ENCODE measurements around the gene RNF208. TPM values are rescaled to one million over a fixed set of nuclear protein-coding genes. Genes with fewer than 3 reads are reported as not detected.
A peak's percentile ranks its signal among the peaks of the same experiment; 100 is the strongest.

Gene RNF208
- total RNA-seq, 1 experiment from 2014 or later = 38.0 TPM

DNA sequence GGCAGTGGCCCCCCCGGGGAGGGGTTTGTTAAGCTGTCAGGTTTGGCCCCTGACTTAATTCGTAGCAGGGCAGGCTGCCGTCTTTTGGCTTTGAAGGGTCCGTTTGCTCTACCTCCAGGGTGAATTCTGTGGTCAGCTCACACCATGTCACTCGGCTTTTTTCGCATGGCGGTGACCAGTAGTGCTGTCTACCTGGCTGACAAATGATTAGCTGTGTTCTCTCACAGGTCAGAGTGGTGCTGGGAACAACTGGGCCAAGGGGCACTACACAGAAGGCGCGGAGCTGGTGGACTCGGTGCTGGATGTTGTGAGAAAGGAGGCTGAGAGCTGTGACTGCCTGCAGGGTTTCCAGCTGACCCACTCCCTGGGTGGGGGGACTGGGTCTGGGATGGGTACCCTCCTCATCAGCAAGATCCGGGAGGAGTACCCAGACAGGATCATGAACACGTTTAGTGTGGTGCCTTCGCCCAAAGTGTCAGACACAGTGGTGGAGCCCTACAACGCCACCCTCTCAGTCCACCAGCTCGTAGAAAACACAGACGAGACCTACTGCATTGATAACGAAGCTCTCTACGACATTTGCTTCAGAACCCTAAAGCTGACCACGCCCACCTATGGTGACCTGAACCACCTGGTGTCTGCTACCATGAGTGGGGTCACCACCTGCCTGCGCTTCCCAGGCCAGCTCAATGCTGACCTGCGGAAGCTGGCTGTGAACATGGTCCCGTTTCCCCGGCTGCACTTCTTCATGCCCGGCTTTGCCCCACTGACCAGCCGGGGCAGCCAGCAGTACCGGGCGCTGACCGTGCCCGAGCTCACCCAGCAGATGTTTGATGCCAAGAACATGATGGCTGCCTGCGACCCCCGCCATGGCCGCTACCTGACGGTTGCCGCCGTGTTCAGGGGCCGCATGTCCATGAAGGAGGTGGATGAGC is 20.5 kb upstream of the RNF208 start:
- DNase-seq = no peak
- H3K4me3 ChIP-seq = peak overlapping the region; percentile 97
- peak overlapping the region; percentile 99 for H3K4me2 ChIP-seq
- CTCF ChIA-PET = interaction anchor here (0.6 kb wide), 1 partner anchor 113 kb away, joined by 4 read pairs; no protein-coding TSS in a partner anchor
- intact Hi-C loops (cut with micrococcal nuclease; ENCODE audit: unreplicated experiment) = loop anchor here (1.0 to 5.0 kb wide), 3 partner anchors 20 to 450 kb away; partner anchors contain the start of genes RNF208 and TMEM141
- POLR2A ChIA-PET (ENCODE audit: unreplicated experiment) = interaction anchor here (0.6 to 1.0 kb wide), 2 partner anchors 12 to 34 kb away, joined by 4 to 7 read pairs; partner anchors contain the start of gene TOR4A
- no peaks in the 10 kb centered on the region for H3K9me2 ChIP-seq (ENCODE audit: insufficient read depth)
- peaks cover 48% of the 10 kb centered on the region for H3K79me2 ChIP-seq (ENCODE audit: low read depth)
- peaks cover 29% of the 10 kb centered on the region for H4K20me1 ChIP-seq (ENCODE audit: insufficient read depth)
- H3K36me3 ChIP-seq (ENCODE audit: low read depth) = peaks cover 21% of the 10 kb centered on the region; the same call in 1 of the 2 replicates
- H3K27ac ChIP-seq = peak overlapping the region; percentile 46
- no peaks in the 10 kb centered on the region for H3K9me3 ChIP-seq (ENCODE audit: insufficient read depth, low read depth)
- BruUV-seq (replicated peaks) = TSS peak; percentile 56
- no peak overlapping the region for H2AFZ ChIP-seq
- H3F3A ChIP-seq (ENCODE audit: insufficient read depth, low read depth) = peaks cover 40% of the 10 kb centered on the region
- TF ChIP-seq CTCF (conservative IDR thresholded peaks at IDR 0.05) (no peak), EZH2 (IDR thresholded peaks at IDR 0.05; ENCODE audit: low read depth) (no peak)
- H3K4me1 ChIP-seq (replicated peaks; ENCODE audit: insufficient read depth) = peaks cover 34% of the 10 kb centered on the region
- no peaks in the 10 kb centered on the region for H3K27me3 ChIP-seq (ENCODE audit: insufficient read depth, low read depth)

- ChIA-PET CTCF (interaction anchor here (0.6 to 0.7 kb wide), 2 partner anchors 43 to 112 kb away, joined by 3 to 4 read pairs; no protein-coding TSS in a partner anchor), POLR2A (ENCODE audit: unreplicated experiment) (interaction anchor here (0.5 to 1.8 kb wide), 5 partner anchors 13 to 169 kb away, joined by 4 to 19 read pairs (median 7); partner anchors contain the start of gene NELFB)
- H3K4me1 ChIP-seq (replicated peaks; ENCODE audit: insufficient read depth) = peaks cover 38% of the 10 kb centered on the region
- peak overlapping the region; percentile 73 for H3K27ac ChIP-seq
- H3K4me2 ChIP-seq = peak overlapping the region; percentile 99
- TF ChIP-seq CTCF (conservative IDR thresholded peaks at IDR 0.05) (no peak), EZH2 (IDR thresholded peaks at IDR 0.05; ENCODE audit: low read depth) (no peak)
- H3K79me2 ChIP-seq (ENCODE audit: low read depth) = peaks cover 56% of the 10 kb centered on the region
- peaks cover 29% of the 10 kb centered on the region for H4K20me1 ChIP-seq (ENCODE audit: insufficient read depth)
- peaks cover 40% of the 10 kb centered on the region for H3F3A ChIP-seq (ENCODE audit: insufficient read depth, low read depth)
- H3K9me3 ChIP-seq (ENCODE audit: insufficient read depth, low read depth) = no peaks in the 10 kb centered on the region
- no peaks in the 10 kb centered on the region for H3K9me2 ChIP-seq (ENCODE audit: insufficient read depth)
- DNase-seq = peak; percentile 46 to 67
- intact Hi-C loops (cut with micrococcal nuclease; ENCODE audit: unreplicated experiment) = loop anchor here (2.0 to 5.0 kb wide), 3 partner anchors 35 to 449 kb away; partner anchors contain the start of genes TMEM141 and TOR4A
- no peak overlapping the region for H2AFZ ChIP-seq
- H3K27me3 ChIP-seq (ENCODE audit: insufficient read depth, low read depth) = no peaks in the 10 kb centered on the region
- H3K36me3 ChIP-seq (ENCODE audit: low read depth) = peaks cover 21% of the 10 kb centered on the region; the same call in 1 of the 2 replicates
- no TSS peak for BruUV-seq (replicated peaks)
- peak overlapping the region; percentile 97 for H3K4me3 ChIP-seq
These were observed 19.6 kb upstream of the RNF208 start for GRCh38 chr9:137241490-137242268.
